Posterior cingulate gyrus (tissue), 11 donors: ENCODE measurements around the gene CCDC88C.
"Not testable (repeated sequence)": the region's sequence is repeated elsewhere in the genome, so short reads cannot be mapped to it uniquely, and the experiment has no call there.

Experiments used
- DNase-seq, 10 donors: peaks; one replicate each; pipeline versions ENCODE4 v3.0.0 to v3.0.0-alpha.2; 2020 to 2021; ENCODE audit warnings: mixed read lengths in 3 of 10
- intact Hi-C: fragments of 100-400 bp; cut with DNase I; formaldehyde crosslinking; loops from one replicate; pipeline ENCODE4 v1.15.1; 2023

The CCDC88C gene

DNA sequence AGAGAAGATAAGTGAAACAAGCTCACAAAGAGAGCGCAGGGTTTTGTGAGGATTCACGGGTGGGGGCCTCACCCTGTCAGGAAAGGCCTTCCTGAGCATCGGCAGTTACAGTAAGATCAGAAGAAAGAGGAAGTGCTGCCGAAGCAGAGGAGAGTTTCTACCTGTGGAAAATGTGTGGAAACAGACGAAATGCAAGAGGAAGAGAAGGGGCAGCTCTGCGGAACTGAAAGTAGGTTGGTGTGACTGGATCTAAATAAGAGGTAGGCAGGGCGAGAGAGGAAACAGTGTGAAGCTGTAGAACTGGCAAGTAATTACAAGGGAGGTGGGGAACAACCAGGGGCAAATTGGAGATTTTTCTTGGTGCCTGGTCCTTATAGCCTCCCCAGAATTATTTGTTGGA lies 175.8 kb downstream of the CCDC88C start:
- no peak for DNase-seq
- intact Hi-C loops, result no loop called here

DNA sequence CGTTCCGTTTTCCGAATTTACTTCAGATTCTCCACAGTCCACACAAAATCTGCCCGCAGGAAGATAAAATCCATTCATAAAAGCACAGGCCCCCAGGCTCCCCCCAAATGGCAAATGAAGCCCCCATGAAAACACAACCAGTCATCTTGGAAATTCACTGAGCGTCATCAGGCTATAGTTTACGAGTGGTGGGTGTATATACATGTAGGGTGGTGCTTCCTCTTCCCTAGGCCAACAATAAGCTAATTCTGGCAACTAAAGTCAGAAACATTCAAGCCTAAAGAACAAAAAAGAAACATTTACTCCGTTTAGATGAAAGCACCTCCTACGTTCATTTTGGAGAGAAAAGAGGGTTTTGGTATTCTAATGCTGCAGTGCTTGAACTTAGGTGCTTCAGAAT lies 179.0 kb downstream of the CCDC88C start:
- intact Hi-C loops, result no loop called here
- DNase-seq, result no peak

DNA sequence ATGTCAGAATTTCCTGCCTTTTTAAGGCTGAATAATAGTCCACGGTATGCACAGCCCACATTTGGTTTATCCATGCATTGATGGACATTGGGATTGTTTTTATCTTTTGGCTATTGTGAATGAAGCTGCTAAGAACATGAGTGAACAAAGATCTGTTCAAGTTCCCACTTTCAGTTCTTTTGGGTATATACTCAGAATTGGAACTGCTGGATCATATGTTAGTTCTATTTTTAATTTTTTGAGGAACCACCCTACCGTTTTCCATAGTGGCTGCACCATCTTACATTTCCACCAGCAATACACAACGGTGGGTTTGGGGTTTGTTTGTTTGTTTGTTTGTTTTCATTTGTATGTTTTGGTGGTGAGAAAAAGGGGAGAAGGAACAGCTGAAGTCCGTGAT lies 179.5 kb downstream of the CCDC88C start:
- no peak for DNase-seq
- intact Hi-C loops, result no loop called here

DNA sequence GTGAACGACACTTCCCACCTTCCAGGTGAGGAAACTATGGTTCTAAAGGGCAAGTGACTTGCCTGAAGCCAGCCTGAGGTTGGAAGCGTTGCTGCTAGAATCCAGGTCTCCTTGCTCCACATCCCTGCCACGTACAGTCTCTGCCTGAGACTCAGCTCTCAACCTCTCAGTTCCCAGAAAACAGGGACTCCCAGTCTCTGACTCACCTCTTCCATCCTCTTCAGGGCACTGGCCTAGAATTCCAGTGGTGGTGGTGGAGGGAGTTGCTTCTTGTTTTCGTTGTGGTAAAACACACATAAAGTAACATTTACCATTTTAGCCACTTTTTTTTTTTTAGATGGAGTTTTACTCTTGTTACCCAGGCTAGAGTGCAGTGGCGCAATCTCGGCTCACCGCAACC lies 180.4 kb downstream of the CCDC88C start:
- intact Hi-C loops, result no loop called here
- no peak for DNase-seq

GRCh38 chr14:91235841-91236240 lies 181.8 kb downstream of the CCDC88C start:
- intact Hi-C loops, result no loop called here
- peak in 1 of 10 donors; percentile 20 for DNase-seq

DNA sequence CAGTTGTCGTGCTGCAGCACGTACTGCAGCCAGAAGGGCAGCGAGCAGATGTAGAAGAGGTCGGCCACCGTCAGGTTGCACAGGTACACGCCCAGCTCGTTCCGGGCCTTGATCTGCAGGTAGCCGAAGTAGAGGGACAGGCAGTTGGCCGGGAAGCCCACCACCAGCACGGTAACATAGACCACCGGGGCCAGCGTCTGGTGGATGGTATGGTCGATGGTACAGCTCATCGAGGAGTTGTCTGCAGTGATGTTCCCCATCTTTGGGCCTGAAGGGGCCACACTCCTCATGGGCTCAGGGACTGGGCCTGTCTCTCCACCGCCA lies 182.9 kb downstream of the CCDC88C start:
- peak in 1 of 10 donors; percentile 55 for DNase-seq
- intact Hi-C loops, result no loop called here

DNA sequence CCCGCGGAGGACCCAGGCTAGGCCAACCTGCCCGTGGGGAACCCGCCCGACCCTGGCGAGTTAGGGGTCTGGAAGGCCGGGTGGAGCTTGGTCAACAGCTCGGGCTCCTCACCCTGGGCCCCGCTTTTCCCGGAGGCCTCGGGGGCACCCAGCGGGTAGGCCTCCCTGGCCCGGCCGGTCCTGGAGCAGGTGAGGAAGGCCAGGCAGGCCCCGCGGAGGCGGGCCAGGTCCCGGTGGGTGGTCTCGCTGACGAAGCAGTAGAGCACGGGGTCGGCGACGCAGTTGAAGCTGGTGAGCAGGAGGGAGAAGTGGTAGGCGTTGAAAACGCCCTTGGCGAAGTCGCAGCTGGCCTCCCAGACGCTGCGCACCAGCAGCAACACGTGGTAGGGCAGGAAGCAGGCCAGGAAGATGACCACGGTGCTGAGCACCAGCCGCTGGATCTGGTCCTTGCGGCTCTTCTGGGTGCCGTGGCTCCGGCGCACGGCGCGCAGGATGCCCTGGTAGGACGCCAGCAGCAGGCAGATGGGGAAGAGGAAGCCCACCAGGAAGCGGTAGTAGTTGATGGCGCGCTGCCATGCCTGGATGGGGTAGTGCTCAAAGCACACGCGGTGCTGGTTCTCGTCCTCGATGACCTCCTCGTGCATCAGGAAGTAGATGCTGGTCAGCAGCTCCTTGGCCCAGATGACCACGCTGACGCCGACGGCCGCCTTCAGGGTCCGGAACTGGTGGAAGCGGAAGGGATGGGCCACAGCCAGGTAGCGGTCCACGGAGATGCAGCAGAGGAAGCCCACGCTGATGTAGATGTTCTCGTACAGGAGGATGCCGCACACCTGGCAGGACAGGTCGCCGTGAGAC lies 183.5 kb downstream of the CCDC88C start:
- peak in 2 of 10 donors; percentile 64 to 85 for DNase-seq
- intact Hi-C loops, result no loop called here

DNA sequence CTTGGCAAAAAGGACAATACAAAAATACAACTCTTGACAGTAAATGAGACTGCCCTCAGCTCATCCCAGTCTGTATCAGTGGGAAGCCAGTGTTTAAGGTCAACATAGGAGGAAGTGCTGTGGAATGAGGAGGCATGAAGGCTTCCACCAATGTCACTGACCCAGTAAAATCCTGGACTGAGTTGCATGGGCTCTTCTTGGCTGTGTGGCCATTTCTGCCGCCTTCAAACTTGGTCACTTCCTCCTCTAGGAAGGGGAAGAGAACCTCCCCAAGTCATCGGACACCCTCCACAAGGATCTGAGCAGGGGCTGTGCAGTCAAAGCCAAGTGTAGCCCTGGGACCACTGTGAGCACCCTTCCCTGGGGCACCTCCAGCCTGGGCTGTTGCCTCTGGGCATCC lies 185.0 kb downstream of the CCDC88C start:
- DNase-seq, result peak in 1 of 10 donors; percentile 18
- intact Hi-C loops, result no loop called here

DNA sequence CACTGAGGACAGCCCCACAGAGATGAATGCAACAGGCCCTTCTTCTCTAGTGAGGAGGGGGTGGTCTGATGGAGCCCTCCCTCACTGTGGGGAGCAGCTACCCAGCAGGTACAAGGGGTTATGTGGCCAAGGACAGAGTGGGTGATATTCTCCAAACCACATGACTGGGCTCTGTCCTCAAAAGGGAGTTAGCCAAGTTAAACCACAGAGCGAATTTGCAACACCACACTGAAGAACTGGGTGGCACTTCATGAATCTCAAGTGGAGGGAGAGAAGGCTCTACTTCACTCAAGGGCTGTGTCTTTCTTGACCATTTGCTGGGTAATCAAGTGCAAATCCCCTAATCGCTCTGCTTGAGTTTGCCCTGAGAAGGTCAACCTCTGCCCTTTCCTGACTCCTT lies 185.6 kb downstream of the CCDC88C start:
- peak in 1 of 10 donors; percentile 22 for DNase-seq
- intact Hi-C loops, result no loop called here

- intact Hi-C loops, result no loop called here
- peak in 2 of 10 donors; percentile 13 to 20 for DNase-seq
These were observed 186.2 kb downstream of the CCDC88C start for GRCh38 chr14:91231446-91231845.

- intact Hi-C loops, result no loop called here
- peak in 2 of 10 donors; percentile 22 to 44 for DNase-seq
These were observed 187.1 kb downstream of the CCDC88C start for GRCh38 chr14:91230397-91231035.

DNA sequence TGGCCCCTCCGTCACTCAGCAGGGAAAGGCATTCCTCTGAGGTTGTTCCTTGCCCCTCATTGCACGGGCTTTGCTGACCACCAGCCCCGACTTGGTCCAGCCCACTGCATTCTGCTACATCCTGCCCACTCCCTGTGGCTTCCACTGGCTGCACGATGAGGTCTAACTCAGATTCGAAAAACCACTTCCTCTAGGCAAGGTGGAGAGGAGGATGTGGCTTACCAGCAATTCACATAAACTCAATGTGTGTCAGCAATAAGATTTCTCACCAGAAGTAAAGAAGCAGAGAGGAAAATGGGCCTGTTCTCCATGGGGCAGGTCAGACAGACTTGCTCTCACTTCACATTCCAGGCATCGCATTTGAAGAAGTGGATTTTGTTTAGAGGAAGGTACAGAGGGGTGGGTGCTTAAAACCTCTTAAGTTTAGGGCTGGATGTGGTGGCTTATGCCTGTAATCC lies 187.8 kb downstream of the CCDC88C start:
- intact Hi-C loops, result no loop called here
- DNase-seq, result peak in 2 of 10 donors; percentile 13 to 37

- DNase-seq, result peak in 2 of 10 donors; percentile 20 to 31
- intact Hi-C loops, result no loop called here
These were observed 188.6 kb downstream of the CCDC88C start for GRCh38 chr14:91229005-91229382.

GRCh38 chr14:91228112-91229004 lies 189.3 kb downstream of the CCDC88C start:
- peak in 2 of 10 donors; percentile 61 to 78 for DNase-seq
- intact Hi-C loops, result no loop called here

DNA sequence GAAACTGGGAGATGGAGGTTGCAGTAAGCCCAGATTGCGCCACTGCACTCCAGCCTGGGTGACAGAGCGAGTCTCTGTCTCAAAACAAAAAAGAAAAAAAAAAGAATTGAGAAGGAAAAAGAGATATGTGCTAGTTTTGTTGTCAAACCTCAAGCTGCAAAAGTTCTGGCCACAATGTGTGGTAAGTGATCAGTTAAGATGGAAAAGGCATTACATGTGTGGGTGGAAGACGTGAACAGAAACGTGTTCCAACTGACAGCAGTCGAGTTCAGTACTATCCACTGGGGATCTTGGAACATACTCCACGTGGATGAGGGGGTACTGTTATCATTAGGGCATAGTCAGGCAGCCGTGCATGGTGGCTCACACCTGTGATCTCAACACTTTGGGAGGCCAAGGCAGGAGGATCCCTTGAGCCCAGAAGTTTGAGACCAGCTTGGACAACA lies 190.4 kb downstream of the CCDC88C start:
- intact Hi-C loops, result no loop called here

DNA sequence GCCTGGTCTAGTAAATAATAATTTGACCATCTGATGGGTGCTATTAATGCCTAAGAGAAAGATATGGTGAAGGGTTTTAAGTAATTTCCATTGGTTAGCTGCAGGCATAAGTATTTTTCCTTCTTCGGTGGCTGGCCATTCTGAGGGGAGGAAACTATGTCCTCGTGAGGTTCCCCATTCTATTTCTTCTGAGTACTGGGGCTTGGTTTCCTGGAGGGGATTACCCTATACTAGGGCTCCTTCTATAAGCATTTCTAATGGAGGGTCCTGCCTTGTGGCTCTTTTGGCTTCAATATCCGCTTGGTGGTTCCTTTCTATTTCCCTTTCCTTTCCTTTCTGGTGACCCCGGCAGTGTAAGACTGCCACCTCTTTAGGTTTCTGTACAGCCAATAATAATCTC lies 191.3 kb downstream of the CCDC88C start:
- intact Hi-C loops, DNase-seq: not testable (repeated sequence)

More for the DNA sequence above, 190.4 kb downstream of the CCDC88C start:
- peak in 2 of 10 donors; percentile 1 to 25 for DNase-seq

- no peak for DNase-seq
- intact Hi-C loops, result no loop called here
These were observed 192.6 kb downstream of the CCDC88C start for GRCh38 chr14:91225025-91225424.

GRCh38 chr14:91223028-91223783 lies 194.4 kb downstream of the CCDC88C start:
- intact Hi-C loops, result no loop called here
- peak in 1 of 10 donors; percentile 3 for DNase-seq
